SK-N-SH (cell line): ENCODE results near the gene SPOP. TPM values are rescaled to one million over a fixed set of nuclear protein-coding genes. Genes with fewer than 3 reads are reported as not detected.

Source experiments
- CTCF ChIA-PET: fragments of 300-600, 350-600 bp; formaldehyde crosslinking; extraction: SDS; loops from one replicate; lab custom pipeline; 2021; lab: Yijun Ruan, JAX
- POLR2A ChIA-PET: fragments of 350-600 bp; sonication (Branson Sonifier 250); formaldehyde crosslinking; extraction: SDS; loops from one replicate; lab custom pipeline; 2020; ENCODE audit warnings: antibody characterized with exemption, inconsistent platforms; lab: Yijun Ruan, JAX
- DNase-seq: peaks from one replicate; pipeline ENCODE4 v3.0.0; 2012
- H2AFZ ChIP-seq: fragments of 200-600 bp; sonication (generic); 2 replicates; pipeline ENCODE4 v1.8.1; 2016; ENCODE audit warnings: antibody characterized with exemption, mild to moderate bottlenecking, low read depth
- H3F3A ChIP-seq: fragments of 200-600 bp; sonication (generic); replicated peaks from 2 replicates; pipeline ENCODE3; 2016; ENCODE audit warnings: antibody characterized with exemption, mild to moderate bottlenecking; ENCODE audit not compliant: insufficient read depth
- H3K27ac ChIP-seq, 2 experiments: fragments of 200-500 bp in 1 of 2; fragments of 200-600 bp in 1 of 2; sonication (Bioruptor generic) in 1 of 2; sonication (generic), shearing (Covaris generic) in 1 of 2; 2 replicates each; pipeline versions ENCODE4 v1.5.1 to v1.6.1; 2014 to 2016; ENCODE audit warnings: low read depth in 2 of 2, inconsistent platforms in 1 of 2, low read length in 1 of 2, mild to moderate bottlenecking in 1 of 2, mixed read lengths in 1 of 2
- H3K27me3 ChIP-seq: fragments of 200-600 bp; sonication (generic), shearing (Covaris generic); 2 replicates; pipeline ENCODE4 v1.6.1; 2016; ENCODE audit warnings: mixed run types; ENCODE audit not compliant: insufficient read depth
- H3K36me3 ChIP-seq, 2 experiments: fragments of 200-500 bp in 1 of 2; fragments of 200-600 bp in 1 of 2; sonication (Bioruptor generic) in 1 of 2; sonication (generic) in 1 of 2; replicated peaks in 1 of 2; 2 replicates each; pipeline versions ENCODE3 to v1.5.1; 2014 to 2016; ENCODE audit warnings: low read length in 1 of 2, mild to moderate bottlenecking in 1 of 2; ENCODE audit not compliant: insufficient read depth in 2 of 2, control insufficient read depth in 1 of 2
- H3K4me1 ChIP-seq, 2 experiments: fragments of 200-500 bp in 1 of 2; fragments of 200-600 bp in 1 of 2; sonication (Bioruptor generic) in 1 of 2; sonication (generic), shearing (Covaris generic) in 1 of 2; 2 replicates each; pipeline versions ENCODE4 v1.5.1 to v1.6.1; 2014 to 2016; ENCODE audit warnings: low read depth in 1 of 2, low read length in 1 of 2, mixed run types in 1 of 2; ENCODE audit not compliant: insufficient read depth in 2 of 2, control insufficient read depth in 1 of 2
- H3K4me2 ChIP-seq: fragments of 200-600 bp; sonication (generic), shearing (Covaris generic); 2 replicates; pipeline ENCODE4 v1.6.1; 2017; ENCODE audit warnings: mixed run types
- H3K4me3 ChIP-seq, 2 experiments: fragments of 200-500 bp in 1 of 2; fragments of 200-600 bp in 1 of 2; sonication (Bioruptor generic) in 1 of 2; sonication (generic), shearing (Covaris generic) in 1 of 2; 2 replicates each; pipeline versions ENCODE4 v1.5.1 to v1.8.1; 2014 to 2016; ENCODE audit warnings: low read depth in 2 of 2, inconsistent platforms in 1 of 2, low read length in 1 of 2, mild to moderate bottlenecking in 1 of 2, mixed read lengths in 1 of 2, moderate library complexity in 1 of 2
- H3K79me2 ChIP-seq: fragments of 200-600 bp; sonication (generic); 2 replicates; pipeline ENCODE4 v1.8.1; 2017; ENCODE audit warnings: mild to moderate bottlenecking; ENCODE audit not compliant: insufficient read depth
- H3K9ac ChIP-seq: fragments of 200-600 bp; sonication (generic); 2 replicates; pipeline ENCODE4 v1.6.1; 2017; ENCODE audit warnings: mixed run types
- H3K9me2 ChIP-seq: fragments of 200-600 bp; sonication (generic); 2 replicates; pipeline ENCODE4 v1.6.1; 2017; ENCODE audit warnings: mixed run types
- H3K9me3 ChIP-seq: fragments of 200-600 bp; sonication (generic); 2 replicates; pipeline ENCODE4 v1.6.1; 2017; ENCODE audit warnings: mixed run types, mild to moderate bottlenecking, moderate library complexity
- H4K20me1 ChIP-seq: fragments of 200-600 bp; sonication (generic); 2 replicates; pipeline ENCODE4 v1.6.1; 2017; ENCODE audit warnings: mild to moderate bottlenecking, mixed run types; ENCODE audit not compliant: insufficient read depth
- FOSL2 ChIP-seq: IDR thresholded peaks from 2 replicates; pipeline ENCODE4 v1.4.0; 2012; ENCODE audit warnings: low read depth, mild to moderate bottlenecking, moderate library complexity, borderline replicate concordance
- FOXJ3 ChIP-seq: sonication (generic); formaldehyde crosslinking; IDR thresholded peaks from 2 replicates; pipeline ENCODE4 v1.5.1; 2020; ENCODE audit warnings: mild to moderate bottlenecking, missing genetic modification reagents
- FOXM1 ChIP-seq: IDR thresholded peaks from 2 replicates; pipeline ENCODE4 v1.4.0; 2012; ENCODE audit warnings: low read depth, mild to moderate bottlenecking
- GATA2 ChIP-seq: sonication (generic); formaldehyde crosslinking; IDR thresholded peaks from 2 replicates; pipeline ENCODE4 v1.5.0; 2020; ENCODE audit warnings: mild to moderate bottlenecking, missing genetic modification reagents
- JUND ChIP-seq: IDR thresholded peaks from 2 replicates; pipeline ENCODE4 v1.4.0; 2012
- MXI1 ChIP-seq: IDR thresholded peaks from 2 replicates; pipeline ENCODE4 v1.6.1; 2012; ENCODE audit warnings: mild to moderate bottlenecking, low read depth, low read length, improper control_type of control experiment
- NFIC ChIP-seq: IDR thresholded peaks from 2 replicates; pipeline ENCODE4 v1.4.0; 2012; ENCODE audit warnings: borderline replicate concordance
- NRF1 ChIP-seq: IDR thresholded peaks from 2 replicates; pipeline ENCODE4 v1.6.1; 2012; ENCODE audit warnings: low read depth, mild to moderate bottlenecking, low read length
- PBX3 ChIP-seq: IDR thresholded peaks from 2 replicates; pipeline ENCODE4; 2012
- POLR2AphosphoS5 ChIP-seq: IDR thresholded peaks from 2 replicates; pipeline ENCODE4 v1.6.1; 2012; ENCODE audit warnings: low read depth, low read length
- RCOR1 ChIP-seq: fragments of 150-350 bp; IDR thresholded peaks from 2 replicates; pipeline ENCODE4 v1.6.1; 2017; ENCODE audit warnings: antibody characterized with exemption, low read length
- REST ChIP-seq: IDR thresholded peaks from 2 replicates; pipeline ENCODE4 v1.6.1; 2012; ENCODE audit warnings: mild to moderate bottlenecking, low read depth, low read length, moderate library complexity
- RXRA ChIP-seq: IDR thresholded peaks from 2 replicates; pipeline ENCODE4 v1.4.0; 2012; ENCODE audit warnings: low read depth, mild to moderate bottlenecking, borderline replicate concordance
- SIN3A ChIP-seq: IDR thresholded peaks from 2 replicates; pipeline ENCODE4 v1.6.1; 2012; ENCODE audit warnings: low read depth, mild to moderate bottlenecking, low read length, moderate library complexity, borderline replicate concordance
- TAF1 ChIP-seq: IDR thresholded peaks from 2 replicates; pipeline ENCODE4 v1.6.1; 2012; ENCODE audit warnings: low read depth, mild to moderate bottlenecking, low read length, moderate library complexity, borderline replicate concordance
- TCF12 ChIP-seq: IDR thresholded peaks from 2 replicates; pipeline ENCODE4 v1.4.0; 2012
- TEAD4 ChIP-seq: IDR thresholded peaks from 2 replicates; pipeline ENCODE4 v1.4.0; 2012; ENCODE audit warnings: mild to moderate bottlenecking, borderline replicate concordance; ENCODE audit not compliant: insufficient read depth
- USF1 ChIP-seq: IDR thresholded peaks from 2 replicates; pipeline ENCODE4 v1.4.0; 2012; ENCODE audit warnings: low read depth, borderline replicate concordance
- YY1 ChIP-seq: IDR thresholded peaks from 2 replicates; pipeline ENCODE4 v1.4.0; 2012; ENCODE audit warnings: low read depth, mild to moderate bottlenecking
- WGBS: methylation state at CpG from one replicate; pipeline ENCODE4 v1.1.6; 2017; ENCODE audit warnings: low lambda C conversion rate; 5-methylcytosine and 5-hydroxymethylcytosine counted together
- polyA plus RNA-seq, 3 experiments: library from polyadenylated mRNA; depleted of rRNA; stranded (reverse); fragments of >200 nt; gene quantifications; 2 replicates each; pipeline ENCODE4 v1.2.3, GENCODE V29; 2012

The SPOP gene
- polyA plus RNA-seq, 1 of the 3 experiments (the other 2 are of a cell fraction) = 54.0 TPM

- TF ChIP-seq TEAD4 (no peak), USF1 (no peak)
- TF ChIP-seq, all 33 proteins: peak for 0
Measured at GRCh38 chr17:49632201-49632600, 45.7 kb downstream of the SPOP start (continued).

GRCh38 chr17:49631496-49631895 lies 46.4 kb downstream of the SPOP start:
- no peaks in the 10 kb centered on the region for H3K9me2 ChIP-seq
- no peaks in the 10 kb centered on the region for H3K9me3 ChIP-seq
- no peak for TF ChIP-seq NRF1
- TF ChIP-seq POLR2AphosphoS5 = no peak
- TF ChIP-seq RXRA = no peak
- TF ChIP-seq TAF1 = no peak
- TF ChIP-seq REST = no peak
- TF ChIP-seq MXI1 = no peak
- TF ChIP-seq SIN3A = no peak
- TF ChIP-seq TCF12 = no peak
- no peak for TF ChIP-seq PBX3
- no peak for TF ChIP-seq JUND
- no peak for TF ChIP-seq GATA2 (CRISPR knock-in tag)
- no peak for TF ChIP-seq FOSL2
- no peak for TF ChIP-seq YY1
- TF ChIP-seq TEAD4 = no peak
- TF ChIP-seq NFIC = no peak
- no peak for TF ChIP-seq FOXJ3 (CRISPR knock-in tag)
- no peak for TF ChIP-seq FOXM1
- no peak for TF ChIP-seq RCOR1
- TF ChIP-seq, all 33 proteins: peak for 0
- no peak for DNase-seq
- no peak overlapping the region for H3K4me2 ChIP-seq
- H3K27me3 ChIP-seq = no peaks in the 10 kb centered on the region
- peaks cover 84% of the 10 kb centered on the region for H3K79me2 ChIP-seq
- ChIA-PET POLR2A (no interaction called here), CTCF (interaction anchor here (0.8 to 1.4 kb wide), 3 partner anchors 17 to 77 kb away, joined by 3 to 4 read pairs (median 4); no protein-coding TSS in a partner anchor)
- H4K20me1 ChIP-seq = peaks cover 6% of the 10 kb centered on the region; the same call in 1 of the 2 replicates
- no peak overlapping the region for H3K4me3 ChIP-seq
- 98% methylated on average over 1 of the region's 1 CpG for WGBS
- no peak overlapping the region for H3K9ac ChIP-seq
- peaks cover 6 to 51% of the 10 kb centered on the region in 2 experiments for H3K4me1 ChIP-seq
- no peaks in the 10 kb centered on the region for H3K36me3 ChIP-seq
- H2AFZ ChIP-seq = no peak overlapping the region
- H3F3A ChIP-seq = peaks cover 27% of the 10 kb centered on the region
- no peak overlapping the region for H3K27ac ChIP-seq
